Measurements from ENCODE around the gene IRAK2.

Gene IRAK2

DNA sequence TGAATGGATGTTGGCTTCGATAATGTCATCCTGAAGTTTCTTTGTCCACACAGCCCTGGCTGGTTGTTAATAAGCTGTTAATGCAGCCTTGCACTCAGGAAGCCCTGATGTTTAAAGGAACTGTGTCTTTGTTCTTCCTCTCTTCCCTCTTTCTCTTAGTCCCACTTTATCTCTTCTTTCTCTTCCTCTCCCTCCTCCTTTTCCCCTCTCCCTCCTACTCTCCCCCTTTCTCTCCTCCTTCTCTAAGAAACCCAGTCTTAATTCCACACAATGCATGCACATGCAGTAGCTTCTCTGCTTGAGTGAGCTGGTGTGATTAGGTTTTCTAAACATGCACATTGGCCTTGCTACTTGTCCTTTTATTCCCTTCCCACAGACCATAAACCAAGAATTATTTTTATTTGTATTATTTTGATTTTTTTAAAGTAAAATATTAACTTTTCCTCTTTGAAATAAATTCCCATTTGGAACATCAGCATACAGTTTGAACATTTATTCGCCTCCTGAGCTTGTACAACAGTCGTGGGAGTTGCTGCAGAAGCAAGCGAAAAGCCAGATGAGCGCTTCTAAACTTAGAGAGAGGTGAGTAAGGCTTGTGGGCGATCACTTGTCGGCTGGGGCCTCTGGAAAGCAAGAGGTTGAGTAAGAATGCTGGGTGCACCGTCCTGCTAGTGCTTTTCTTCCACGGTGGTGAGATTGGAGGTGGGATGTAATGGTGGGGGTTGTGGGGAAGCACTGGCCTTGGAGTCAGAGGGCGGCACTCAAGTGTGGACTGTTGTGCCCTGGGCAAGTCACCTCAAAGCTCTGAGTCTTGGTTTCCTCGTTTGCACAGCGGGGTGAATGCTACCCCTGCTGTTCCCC is 120.8 kb downstream of the IRAK2 start:
- no peaks in the 10 kb centered on the region for H3K36me3 Mint-ChIP-seq
- H3K4me1 Mint-ChIP-seq (ENCODE audit: low read depth), result peaks cover 33% of the 10 kb centered on the region

GRCh38 chr3:10286133-10286524 is 121.4 kb downstream of the IRAK2 start:
- H3K4me3 Mint-ChIP-seq, result no peak overlapping the region
- no peaks in the 10 kb centered on the region for H3K36me3 Mint-ChIP-seq
- peaks cover 29% of the 10 kb centered on the region for H3K4me1 Mint-ChIP-seq (ENCODE audit: low read depth)
- H3K27me3 Mint-ChIP-seq, result no peaks in the 10 kb centered on the region
- H3K9me3 Mint-ChIP-seq (ENCODE audit: low read depth), result no peaks in the 10 kb centered on the region
- no peak overlapping the region for H3K27ac Mint-ChIP-seq

More for the DNA sequence above, 120.8 kb downstream of the IRAK2 start:
- Mint-ChIP-seq H3K4me3 (no peak overlapping the region), H3K9me3 (ENCODE audit: low read depth) (no peaks in the 10 kb centered on the region), H3K27ac (peak overlapping the region; percentile 46), H3K27me3 (no peaks in the 10 kb centered on the region)

DNA sequence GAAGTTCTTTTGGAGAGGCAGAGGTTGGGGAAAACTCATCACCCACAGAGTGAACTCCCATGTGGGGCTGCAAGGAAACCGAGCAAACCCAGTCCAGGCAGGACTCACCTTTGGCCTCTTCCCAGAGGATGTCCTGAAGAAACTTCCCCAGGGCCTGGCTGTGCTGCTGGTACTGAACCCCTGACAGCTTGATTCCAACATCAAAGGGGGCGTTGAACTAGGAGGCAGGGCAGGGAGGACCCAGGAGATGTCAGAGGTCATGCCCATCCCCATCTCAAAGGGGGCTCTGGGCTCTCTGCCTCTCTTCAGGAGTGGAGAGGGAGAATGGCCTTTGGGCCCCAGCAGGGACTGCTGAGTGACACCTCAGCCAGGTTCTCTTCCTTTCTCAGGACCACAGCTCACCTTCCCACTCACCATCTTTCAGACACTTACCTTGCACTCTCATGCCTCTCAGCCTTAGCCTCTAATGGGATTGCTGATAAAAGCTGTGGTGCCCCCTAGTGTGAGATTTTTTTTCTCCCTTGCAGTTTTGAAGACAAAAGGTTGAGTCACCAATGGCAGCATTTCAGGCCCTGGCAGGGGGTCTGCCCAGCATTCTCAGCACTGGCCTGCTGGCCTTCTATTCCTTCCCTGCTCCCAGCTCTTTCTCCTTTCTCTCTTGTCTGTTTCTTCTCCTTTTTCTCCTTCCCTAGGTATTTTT is 122.0 kb downstream of the IRAK2 start:
- Mint-ChIP-seq H3K27ac (no peak overlapping the region), H3K4me3 (no peak overlapping the region), H3K27me3 (no peaks in the 10 kb centered on the region), H3K4me1 (ENCODE audit: low read depth) (peaks cover 29% of the 10 kb centered on the region), H3K36me3 (no peaks in the 10 kb centered on the region), H3K9me3 (ENCODE audit: low read depth) (no peaks in the 10 kb centered on the region)

- H3K36me3 Mint-ChIP-seq, result no peaks in the 10 kb centered on the region
- H3K9me3 Mint-ChIP-seq (ENCODE audit: low read depth), result no peaks in the 10 kb centered on the region
- H3K4me3 Mint-ChIP-seq, result no peak overlapping the region
- peaks cover 26% of the 10 kb centered on the region for H3K4me1 Mint-ChIP-seq (ENCODE audit: low read depth)
- no peaks in the 10 kb centered on the region for H3K27me3 Mint-ChIP-seq
- H3K27ac Mint-ChIP-seq, result no peak overlapping the region
Observed at GRCh38 chr3:10287936-10288574, 123.3 kb downstream of the IRAK2 start.

GRCh38 chr3:10288575-10288960 is 123.8 kb downstream of the IRAK2 start:
- H3K27me3 Mint-ChIP-seq, result no peaks in the 10 kb centered on the region
- peaks cover 23% of the 10 kb centered on the region for H3K4me1 Mint-ChIP-seq (ENCODE audit: low read depth)
- no peak overlapping the region for H3K27ac Mint-ChIP-seq
- H3K9me3 Mint-ChIP-seq (ENCODE audit: low read depth), result no peaks in the 10 kb centered on the region
- H3K36me3 Mint-ChIP-seq, result no peaks in the 10 kb centered on the region
- no peak overlapping the region for H3K4me3 Mint-ChIP-seq

- no peaks in the 10 kb centered on the region for H3K9me3 Mint-ChIP-seq (ENCODE audit: low read depth)
- H3K4me3 Mint-ChIP-seq, result no peak overlapping the region
- no peaks in the 10 kb centered on the region for H3K36me3 Mint-ChIP-seq
- no peak overlapping the region for H3K27ac Mint-ChIP-seq
- H3K27me3 Mint-ChIP-seq, result no peaks in the 10 kb centered on the region
- H3K4me1 Mint-ChIP-seq (ENCODE audit: low read depth), result peaks cover 18% of the 10 kb centered on the region
Observed at GRCh38 chr3:10289077-10289476, 124.4 kb downstream of the IRAK2 start.

DNA sequence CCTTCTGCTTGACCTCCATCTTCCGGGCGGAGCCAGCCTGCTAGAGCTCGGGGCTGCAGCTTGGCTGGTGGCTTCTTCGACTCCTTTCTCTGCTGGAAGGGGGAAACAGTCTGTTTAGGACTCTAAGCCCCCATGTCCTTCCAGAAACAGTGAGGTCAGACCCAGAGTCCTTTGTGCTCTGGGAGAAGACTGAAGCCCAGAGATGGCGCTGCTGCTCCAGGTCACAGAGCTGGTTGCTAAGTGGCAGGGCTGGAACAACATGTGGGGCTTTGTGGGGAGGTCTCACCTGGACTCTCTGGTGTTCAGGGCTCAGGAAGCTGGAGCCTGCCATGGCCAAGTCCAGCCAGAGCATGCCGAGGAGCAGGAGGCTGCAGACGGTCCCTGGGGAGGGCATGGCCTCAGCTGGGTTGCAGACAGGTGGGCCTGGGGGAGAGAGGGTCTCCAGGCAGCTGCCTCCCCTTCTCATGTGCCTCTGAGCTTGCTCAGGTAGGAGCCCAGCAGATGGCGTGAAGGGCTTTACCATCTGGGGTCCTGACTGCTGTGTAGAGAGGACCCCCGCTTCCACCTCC is 125.2 kb downstream of the IRAK2 start:
- H3K27ac Mint-ChIP-seq, result no peak overlapping the region
- peaks cover 1% of the 10 kb centered on the region for H3K36me3 Mint-ChIP-seq
- no peak overlapping the region for H3K4me3 Mint-ChIP-seq

GRCh38 chr3:10290481-10291176 is 125.9 kb downstream of the IRAK2 start:
- H3K9me3 Mint-ChIP-seq (ENCODE audit: low read depth), result no peaks in the 10 kb centered on the region
- no peak overlapping the region for H3K4me3 Mint-ChIP-seq
- no peak overlapping the region for H3K27ac Mint-ChIP-seq
- peaks cover 7% of the 10 kb centered on the region for H3K4me1 Mint-ChIP-seq (ENCODE audit: low read depth)
- H3K36me3 Mint-ChIP-seq, result peaks cover 6% of the 10 kb centered on the region
- no peaks in the 10 kb centered on the region for H3K27me3 Mint-ChIP-seq

More for the DNA sequence above, 125.2 kb downstream of the IRAK2 start:
- Mint-ChIP-seq H3K27me3 (no peaks in the 10 kb centered on the region), H3K9me3 (ENCODE audit: low read depth) (no peaks in the 10 kb centered on the region), H3K4me1 (ENCODE audit: low read depth) (peaks cover 10% of the 10 kb centered on the region)

DNA sequence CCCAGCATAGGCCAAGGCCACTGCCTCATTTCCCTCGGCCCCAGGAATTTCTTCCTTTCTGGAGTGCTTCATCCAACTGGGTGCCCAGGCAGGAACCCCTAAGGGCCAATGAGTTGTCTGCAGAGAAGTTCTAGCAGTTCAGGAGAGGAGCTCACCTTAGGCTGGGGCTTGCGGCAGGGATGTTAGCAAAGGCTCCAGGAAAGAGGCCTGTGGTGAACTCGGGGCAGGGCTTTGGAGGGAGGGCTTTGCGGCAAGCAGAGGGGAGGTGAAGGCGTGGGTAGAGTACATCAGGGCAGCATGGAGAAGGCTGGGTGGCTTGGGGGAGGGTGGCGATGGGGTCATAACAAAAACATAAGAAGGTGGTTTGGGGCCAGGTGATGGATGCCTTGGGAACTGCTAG is 126.9 kb downstream of the IRAK2 start:
- Mint-ChIP-seq H3K9me3 (ENCODE audit: low read depth) (no peaks in the 10 kb centered on the region), H3K36me3 (peaks cover 6% of the 10 kb centered on the region), H3K27me3 (no peaks in the 10 kb centered on the region), H3K27ac (peak overlapping the region; percentile 46), H3K4me1 (ENCODE audit: low read depth) (peaks cover 7% of the 10 kb centered on the region), H3K4me3 (no peak overlapping the region)

DNA sequence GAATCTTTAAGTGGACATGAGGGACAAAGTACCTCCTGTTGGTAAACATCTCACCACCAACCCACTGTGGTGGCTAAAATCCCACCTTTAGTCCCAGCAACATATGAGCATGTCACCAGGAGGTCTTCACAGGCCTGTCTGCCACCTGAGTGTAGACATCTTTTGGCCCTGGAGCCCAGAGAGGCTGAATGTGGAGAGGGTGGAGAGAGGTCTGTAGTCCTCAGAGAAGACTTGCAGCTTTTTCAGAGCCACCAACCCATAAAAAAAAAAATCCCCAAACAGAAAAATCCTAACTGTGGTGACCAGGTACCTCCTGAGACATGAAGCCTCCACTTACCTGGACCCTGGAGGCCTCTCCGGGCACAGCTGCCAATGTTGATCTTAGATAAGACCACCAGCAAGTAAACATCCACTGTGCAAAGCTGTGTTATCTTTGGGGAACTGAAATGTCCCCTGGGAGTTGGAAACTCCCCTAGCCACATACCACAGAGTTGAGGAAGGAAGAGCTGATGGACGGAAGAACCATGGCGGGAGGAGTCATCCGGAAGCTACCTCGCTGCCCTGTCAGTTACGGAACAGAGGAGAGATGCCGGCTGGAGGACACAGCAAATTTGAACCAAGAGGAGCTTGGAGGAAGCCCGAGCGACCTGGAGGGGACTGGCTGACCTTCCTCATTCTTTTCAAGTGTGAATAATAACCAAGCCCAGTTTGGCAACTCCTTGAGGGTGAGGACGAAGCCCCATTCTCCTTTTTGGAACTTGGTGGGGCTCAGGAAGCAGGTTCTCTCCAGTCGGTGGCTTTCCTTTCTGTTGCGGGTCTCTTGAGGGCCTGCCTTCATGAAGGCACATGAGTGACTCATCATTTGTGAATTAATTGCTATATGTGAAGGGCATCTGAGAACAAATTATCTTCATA is 128.0 kb downstream of the IRAK2 start, which contains the start of gene GHRL:
Gene GHRL, minus strand, starts transcription at position 443 of the 915 bp plus-strand sequence. CDS start 2,767 bp downstream, outside the sequence.
- H3K4me3 Mint-ChIP-seq, result no peak within 1 kb of the TSS
- H3K36me3 Mint-ChIP-seq, result peaks cover 6% of the 10 kb centered on the region
- H3K27ac Mint-ChIP-seq, result peak within 1 kb of the TSS; percentile 68
- H3K9me3 Mint-ChIP-seq (ENCODE audit: low read depth), result no peaks in the 10 kb centered on the region
- peaks cover 5% of the 10 kb centered on the region for H3K4me1 Mint-ChIP-seq (ENCODE audit: low read depth)
- H3K27me3 Mint-ChIP-seq, result no peaks in the 10 kb centered on the region

Data from activated naive CD8-positive, alpha-beta T cell (primary cell).